Activated CD8-positive, alpha-beta memory T cell treated with anti-CD3 and anti-CD28 coated beads, Interleukin-2, amount 50 U/mL, for 48 hours (primary cell): ENCODE data around the gene RNFT1.
"Not testable (repeated sequence)": the region's sequence is repeated elsewhere in the genome, so short reads cannot be mapped to it uniquely, and the experiment has no call there.

Experiments used
- DNase-seq: peaks from one replicate; pipeline ENCODE4 v3.0.0-alpha.2; 2020

The RNFT1 gene, protein sequence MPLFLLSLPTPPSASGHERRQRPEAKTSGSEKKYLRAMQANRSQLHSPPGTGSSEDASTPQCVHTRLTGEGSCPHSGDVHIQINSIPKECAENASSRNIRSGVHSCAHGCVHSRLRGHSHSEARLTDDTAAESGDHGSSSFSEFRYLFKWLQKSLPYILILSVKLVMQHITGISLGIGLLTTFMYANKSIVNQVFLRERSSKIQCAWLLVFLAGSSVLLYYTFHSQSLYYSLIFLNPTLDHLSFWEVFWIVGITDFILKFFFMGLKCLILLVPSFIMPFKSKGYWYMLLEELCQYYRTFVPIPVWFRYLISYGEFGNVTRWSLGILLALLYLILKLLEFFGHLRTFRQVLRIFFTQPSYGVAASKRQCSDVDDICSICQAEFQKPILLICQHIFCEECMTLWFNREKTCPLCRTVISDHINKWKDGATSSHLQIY

DNA sequence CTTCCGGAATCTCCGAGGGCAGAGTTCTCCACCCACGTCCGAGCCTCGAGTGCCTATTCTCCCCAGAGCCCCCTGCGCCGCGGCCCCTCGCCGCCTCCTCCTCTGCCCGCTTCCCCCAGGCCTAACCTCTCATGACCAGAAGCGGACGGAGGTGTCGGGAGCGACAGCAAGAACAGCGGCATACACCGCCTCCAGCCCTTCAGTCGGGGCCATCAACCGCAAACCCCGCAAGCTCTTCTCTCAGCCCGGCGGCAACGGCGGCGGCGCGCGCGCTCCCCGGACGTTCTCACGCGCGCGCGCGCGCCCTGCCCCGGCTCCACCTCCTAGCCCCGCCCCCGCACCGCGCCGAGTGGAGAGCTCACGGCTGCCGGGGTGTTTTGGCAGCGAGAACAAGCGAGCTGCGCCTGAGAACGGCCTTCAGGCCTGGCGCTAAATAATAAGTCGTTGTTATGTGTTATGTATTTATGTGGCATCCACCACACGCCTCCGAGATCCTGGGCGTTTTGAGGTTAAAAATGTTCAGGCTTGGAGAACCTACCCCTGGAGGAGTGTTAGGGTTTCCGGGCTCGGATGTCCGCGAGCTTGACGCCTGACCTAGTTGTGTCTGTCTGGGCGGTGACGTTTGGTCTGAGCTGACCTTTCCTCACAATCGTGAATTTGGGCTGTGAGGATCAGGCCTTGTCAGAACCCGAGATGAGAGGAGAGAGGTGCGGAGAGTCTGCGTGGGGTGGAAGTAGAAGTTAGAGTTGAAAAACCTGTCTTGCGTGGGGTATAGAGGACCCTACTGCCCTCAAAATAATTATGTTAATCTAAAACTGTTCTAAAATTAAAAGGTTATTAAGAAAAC is at the start of gene RNFT1:
TSS of gene RNFT1 (minus strand) at position 259 of the 847 bp plus-strand sequence. CDS start at position 182, 77 bp downstream.
- peak; percentile 99 for DNase-seq

DNA sequence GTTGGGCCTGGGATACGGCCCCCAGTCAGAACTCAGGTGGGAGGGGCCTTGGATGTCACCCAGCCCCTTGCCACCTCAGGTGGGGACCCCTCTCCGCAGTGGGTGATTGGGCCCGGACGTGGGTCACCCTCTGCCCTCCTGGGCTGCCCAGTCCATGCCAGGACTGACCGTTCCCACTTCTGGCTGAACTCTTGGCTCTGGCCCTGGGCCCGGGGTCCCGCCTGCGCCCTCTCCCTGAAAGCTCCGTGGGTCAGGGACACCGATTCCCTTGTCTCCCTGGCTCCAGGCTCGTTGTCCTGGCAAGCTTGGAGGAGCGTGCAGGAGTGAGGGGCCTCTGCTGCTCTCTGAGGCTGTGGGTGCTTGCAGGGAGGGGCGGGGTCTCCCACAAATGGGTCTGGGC is 44.8 kb upstream of the RNFT1 start:
- DNase-seq = not testable (repeated sequence)

DNA sequence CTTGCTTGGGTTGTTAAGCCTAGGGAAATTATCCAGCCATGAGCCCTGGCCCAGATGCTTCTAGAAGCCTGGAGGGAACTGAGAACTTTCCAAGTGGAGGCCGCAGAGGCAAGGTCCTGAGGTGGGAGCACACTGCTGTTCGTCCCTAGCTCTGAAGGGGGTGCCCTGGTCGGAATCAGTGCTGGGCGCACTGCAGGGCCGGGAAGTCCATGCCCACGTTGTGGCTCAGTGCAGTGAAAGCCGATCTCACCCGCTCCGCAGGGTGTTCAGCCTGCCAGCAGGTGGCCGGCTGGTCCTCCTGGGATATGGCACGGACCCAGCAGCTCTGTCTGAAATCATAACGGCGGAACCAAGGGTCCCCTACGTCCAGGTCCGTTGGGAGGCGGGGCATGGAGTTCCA is 43.8 kb upstream of the RNFT1 start:
- not testable (repeated sequence) for DNase-seq

DNA sequence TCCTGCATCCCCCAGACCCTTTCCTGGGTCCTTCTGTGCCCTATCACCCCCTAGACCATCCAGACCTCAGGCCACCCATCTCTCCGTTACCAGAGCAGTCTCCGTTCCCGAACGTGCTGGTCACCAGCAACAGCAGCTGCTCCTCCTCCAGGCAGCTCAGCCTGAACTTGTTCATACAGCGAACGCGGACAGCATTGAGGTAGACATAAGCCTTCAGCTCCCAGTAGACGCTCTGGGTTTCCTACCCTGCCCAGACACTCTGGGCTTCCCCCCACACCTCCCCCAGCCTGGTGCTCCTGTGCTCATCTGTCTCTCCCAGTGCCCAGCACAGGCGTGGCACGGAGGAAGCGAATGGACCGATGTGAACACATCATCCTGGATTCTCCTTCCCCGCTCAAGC is 41.6 kb upstream of the RNFT1 start:
- no peak for DNase-seq

- not testable (repeated sequence) for DNase-seq
Measured at GRCh38 chr17:60004561-60004960, 40.0 kb upstream of the RNFT1 start.

DNA sequence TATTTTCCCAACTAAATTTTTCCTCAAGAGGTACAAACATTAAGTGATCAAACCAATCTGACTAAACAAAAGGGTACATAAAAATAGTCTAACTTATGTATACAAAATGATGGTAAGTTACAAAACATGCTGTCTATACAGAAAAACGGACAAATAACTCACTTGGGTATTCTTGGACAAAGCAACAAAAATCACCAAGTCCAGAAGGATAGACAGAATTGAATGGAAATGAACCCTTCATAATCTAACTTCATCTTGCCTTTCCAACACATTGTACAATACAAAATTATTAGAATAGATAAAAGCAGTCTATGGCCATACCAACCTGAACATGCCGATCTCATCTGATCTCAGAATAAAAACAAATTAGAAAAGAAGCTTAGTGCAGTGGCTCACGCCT is 37.9 kb upstream of the RNFT1 start:
- DNase-seq = not testable (repeated sequence)

DNA sequence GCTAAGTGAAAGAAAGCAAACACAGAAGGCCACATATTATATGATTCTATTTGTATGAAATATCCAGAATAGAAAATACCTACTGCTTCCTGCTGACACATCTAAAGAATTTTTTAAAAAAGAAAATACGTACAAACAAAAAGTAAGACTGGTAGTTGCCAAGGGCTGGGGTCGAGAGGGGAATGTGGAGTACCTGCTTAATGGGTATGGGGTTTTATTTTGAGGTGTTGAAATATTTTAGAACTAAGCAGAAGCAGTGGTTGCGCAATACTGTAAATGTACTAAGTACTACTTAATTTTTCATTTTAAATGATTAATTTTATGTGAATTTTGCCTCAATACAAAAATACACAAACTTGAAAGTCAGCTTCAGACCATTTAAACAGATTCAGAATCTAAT is 32.1 kb upstream of the RNFT1 start:
- not testable (repeated sequence) for DNase-seq

GRCh38 chr17:59975166-59975565 is 10.6 kb upstream of the RNFT1 start:
- DNase-seq = not testable (repeated sequence)

DNA sequence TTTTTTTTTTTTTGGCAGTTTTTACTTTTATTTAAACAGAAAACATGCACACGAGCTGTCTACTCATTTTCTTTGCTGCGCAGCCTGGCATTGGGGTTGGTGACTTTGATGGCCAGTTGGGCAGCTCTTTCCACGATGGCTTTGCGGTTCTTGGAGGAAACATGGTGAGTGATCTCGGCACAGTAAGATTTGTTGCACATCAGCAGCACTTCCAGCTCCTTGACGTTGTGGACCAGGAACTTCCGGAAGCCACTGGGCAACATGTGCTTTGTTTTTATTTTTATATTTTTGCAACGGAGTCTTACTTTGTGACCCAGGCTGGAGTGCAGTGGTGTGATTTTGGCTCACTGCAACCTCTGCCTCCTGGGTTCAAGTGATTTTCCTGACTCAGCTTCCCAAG is 8.9 kb upstream of the RNFT1 start:
- DNase-seq = not testable (repeated sequence)

- no peak for DNase-seq
Measured at GRCh38 chr17:59972778-59973177, 8.2 kb upstream of the RNFT1 start.

DNA sequence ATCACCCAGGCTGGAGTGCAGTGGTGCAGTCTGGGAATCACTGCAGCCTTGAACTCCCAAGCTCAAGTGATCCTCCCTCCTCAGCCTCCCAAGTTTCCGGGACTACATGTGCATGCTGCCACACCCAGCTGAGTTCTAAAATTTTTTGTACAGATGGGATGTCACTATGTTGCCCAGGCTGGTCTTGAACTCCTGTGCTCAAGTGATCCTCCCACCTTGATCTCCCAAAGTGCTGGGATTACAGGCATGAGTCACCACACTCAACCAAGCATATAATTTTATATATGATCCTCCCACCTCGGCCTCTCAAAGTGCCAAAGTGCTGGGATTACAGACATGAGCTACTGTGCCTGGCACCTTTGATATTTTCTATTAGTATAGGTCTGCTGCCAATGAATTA is 7.2 kb upstream of the RNFT1 start:
- DNase-seq = not testable (repeated sequence)

DNA sequence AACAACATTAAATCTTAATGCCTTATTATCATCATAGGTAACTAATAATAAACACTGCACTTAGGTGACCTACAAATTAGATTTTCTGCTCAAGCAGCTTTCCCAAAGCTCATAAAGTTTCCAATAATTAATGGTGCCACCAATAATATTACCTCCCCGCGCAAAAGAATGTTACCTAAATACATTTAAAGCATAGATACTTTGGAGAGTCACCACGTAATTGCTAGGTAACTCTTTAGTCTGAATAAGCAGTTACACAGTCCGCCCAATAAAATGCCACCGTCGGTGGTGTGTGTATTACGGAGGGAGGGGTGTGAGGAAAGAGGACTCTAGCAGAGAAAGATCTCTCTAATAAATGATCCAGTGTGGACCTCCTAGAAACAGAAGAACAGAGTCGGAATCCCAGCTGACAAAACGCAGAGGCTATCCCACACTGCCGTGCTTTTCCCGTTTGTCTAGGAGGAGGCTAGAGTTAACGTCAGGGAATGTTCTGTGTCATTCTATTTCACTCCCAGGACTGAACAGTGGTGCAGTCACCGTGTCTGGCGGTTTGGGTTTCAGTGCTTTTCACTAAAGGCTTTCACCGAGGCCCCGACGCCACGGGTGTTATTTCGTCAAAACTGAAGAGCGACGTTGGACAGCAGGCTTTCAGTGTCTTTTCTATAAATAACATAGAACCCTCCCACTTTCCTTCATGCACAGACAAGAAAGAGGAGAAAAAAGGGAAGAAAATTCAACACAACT is 630 bp downstream of the RNFT1 start:
- DNase-seq = peak; percentile 72

- no peak for DNase-seq
Measured at GRCh38 chr17:59962739-59963318, 1.7 kb downstream of the RNFT1 start.

DNA sequence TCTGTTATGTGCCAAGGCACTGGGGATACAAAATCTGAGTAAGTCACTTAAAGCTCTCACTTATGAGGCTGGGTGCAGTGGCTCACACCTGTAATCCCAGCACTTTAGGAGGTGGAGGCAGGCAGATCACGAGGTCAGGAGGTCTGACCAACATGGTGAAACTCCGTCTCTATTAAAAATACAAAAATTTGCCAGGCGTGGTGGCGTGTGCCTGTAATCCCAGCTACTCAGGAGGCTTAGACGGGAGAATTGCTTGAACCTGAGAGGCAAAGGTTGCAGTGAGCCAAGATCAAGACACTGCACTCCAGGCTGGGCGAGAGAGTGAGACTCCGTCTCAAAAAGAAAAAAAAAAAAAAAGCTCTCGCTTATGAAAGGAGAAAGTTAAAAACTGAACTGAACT is 5.0 kb downstream of the RNFT1 start:
- not testable (repeated sequence) for DNase-seq

GRCh38 chr17:59954856-59955255 is 9.7 kb downstream of the RNFT1 start:
- DNase-seq = no peak

GRCh38 chr17:59950049-59950448 is 14.5 kb downstream of the RNFT1 start:
- no peak for DNase-seq

DNA sequence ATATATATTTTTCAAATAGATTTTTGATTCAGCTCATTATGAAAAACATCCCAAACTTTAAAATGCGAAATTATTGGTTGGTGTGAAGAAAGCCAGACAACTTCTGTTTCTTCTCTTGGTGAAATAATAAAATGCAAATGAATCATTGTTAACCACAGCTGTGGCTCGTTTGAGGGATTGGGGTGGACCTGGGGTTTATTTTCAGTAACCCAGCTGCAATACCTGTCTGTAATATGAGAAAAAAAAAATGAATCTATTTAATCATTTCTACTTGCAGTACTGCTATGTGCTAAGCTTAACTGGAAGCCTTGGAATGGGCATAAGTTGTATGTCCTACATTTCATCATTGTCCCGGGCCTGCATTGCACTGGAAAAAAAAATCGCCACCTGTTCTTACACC is 17.2 kb downstream of the RNFT1 start:
- DNase-seq = not testable (repeated sequence)

- DNase-seq = not testable (repeated sequence)
Measured at GRCh38 chr17:59946433-59946832, 18.1 kb downstream of the RNFT1 start.

GRCh38 chr17:59941131-59941530 is 23.4 kb downstream of the RNFT1 start:
- DNase-seq = no peak

DNA sequence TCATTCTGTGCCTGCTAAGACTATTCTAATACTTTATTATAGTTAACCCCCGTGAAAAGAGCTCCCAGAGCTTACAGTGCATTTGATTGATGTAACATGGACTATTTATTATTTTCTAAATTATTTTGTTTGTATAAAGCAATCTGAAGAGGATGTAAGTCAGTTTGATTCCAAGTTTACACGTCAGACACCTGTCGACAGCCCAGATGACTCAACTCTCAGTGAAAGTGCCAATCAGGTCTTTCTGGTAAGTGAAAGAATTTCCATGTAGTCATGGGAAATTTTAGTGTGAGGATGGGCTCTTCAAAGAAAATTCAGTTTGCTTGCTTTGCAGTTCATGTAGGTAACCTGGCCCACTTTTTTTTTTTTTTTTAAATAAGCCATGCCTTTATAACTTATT is 23.8 kb downstream of the RNFT1 start:
- not testable (repeated sequence) for DNase-seq

GRCh38 chr17:59933317-59933716 is 31.2 kb downstream of the RNFT1 start:
- not testable (repeated sequence) for DNase-seq

DNA sequence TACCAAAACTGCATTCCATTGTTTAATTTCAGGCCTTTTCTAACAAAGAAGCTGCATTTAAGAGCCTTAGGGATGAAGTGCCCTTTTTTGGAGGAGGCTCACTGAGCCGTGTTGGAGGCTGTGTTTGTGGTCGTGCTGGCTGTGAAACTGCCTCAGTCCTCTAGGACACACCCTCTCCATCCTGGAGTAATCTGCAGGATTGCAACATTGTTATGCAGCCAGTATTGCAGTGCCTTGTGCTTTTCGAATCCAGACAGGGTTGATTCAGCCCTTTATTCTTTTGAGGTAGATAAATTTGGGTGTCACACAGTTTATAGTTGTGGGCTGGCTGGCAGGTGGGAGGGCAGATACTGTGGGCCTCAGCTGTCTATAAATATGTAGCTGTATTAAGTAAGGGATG is 33.8 kb downstream of the RNFT1 start:
- not testable (repeated sequence) for DNase-seq

DNA sequence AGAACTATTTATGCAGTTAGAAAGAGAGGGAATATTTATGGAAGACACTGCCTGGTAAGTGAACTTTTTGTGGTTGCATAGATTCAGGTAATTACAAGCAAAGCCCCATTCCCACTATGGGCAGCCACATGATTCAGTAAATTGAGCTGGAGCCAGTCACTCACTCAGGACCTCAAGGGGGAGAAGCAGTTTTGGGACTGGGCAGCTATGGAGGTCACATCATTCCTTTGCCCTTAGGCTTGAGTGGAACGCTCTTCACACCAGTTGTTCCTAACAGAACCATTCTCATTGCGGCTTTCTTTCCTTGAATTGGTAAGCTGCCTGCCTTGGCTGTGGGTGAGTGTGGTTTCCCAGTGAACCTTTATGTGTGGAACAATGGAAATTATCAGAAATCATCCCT is 34.4 kb downstream of the RNFT1 start:
- not testable (repeated sequence) for DNase-seq
